HG03457 (cell line): ENCODE data around the gene MKX.

Experiments used
- ATAC-seq: cut with Tn5 transposase; IDR thresholded peaks from one replicate; pipeline ENCODE4 v1.9.1; 2021; ENCODE audit warnings: moderate number of reproducible peaks; ENCODE audit not compliant: unreplicated experiment

The MKX gene

DNA sequence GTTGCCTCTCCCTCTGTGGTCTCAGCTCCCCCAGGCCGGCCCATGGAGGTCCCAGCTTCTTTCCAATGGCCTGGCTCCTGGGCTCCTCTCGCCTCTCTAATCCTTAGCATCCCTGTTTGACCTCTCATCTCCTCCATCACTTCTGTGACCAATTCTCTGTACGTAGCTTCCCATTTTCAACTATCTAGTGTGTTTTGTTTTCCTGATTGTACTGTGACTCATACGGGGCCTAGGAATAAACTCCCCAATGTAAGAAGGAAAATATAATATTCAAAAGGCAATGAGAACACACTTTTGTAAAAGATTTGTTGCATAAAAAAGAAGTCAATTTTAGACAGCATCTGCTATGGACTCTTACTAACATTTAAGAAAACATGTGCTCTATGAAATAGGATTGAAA, 90.3 kb downstream of the MKX start:
- no peak for ATAC-seq

- ATAC-seq = no peak
Observed at GRCh38 chr10:27654284-27654683, 91.3 kb downstream of the MKX start.

DNA sequence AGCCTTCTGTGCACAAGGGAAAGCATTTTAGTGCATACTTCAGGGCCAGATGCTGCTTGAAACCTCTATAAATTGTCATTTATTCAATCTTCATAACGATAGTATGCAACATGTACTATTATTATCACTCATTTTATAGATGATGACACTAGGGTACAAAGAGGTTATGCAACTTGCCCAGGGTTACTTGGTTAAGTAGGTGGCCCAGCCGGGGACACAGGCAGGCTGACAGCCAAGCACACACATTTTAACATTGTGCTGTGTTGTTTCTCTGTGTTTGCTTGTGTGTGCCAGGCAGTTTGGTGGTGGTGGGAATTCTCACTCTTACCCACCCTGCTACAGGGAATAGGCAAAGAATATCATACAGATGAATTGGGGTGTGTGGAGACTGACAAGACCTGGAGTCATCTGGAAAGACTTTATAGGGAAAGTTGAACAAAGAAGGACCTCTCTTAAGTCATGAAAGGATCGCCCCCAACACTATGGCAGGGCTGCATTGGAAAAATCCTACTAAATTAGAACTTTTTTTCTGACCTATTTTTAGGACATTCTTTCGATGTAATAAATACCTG, 98.9 kb downstream of the MKX start:
- no peak for ATAC-seq

DNA sequence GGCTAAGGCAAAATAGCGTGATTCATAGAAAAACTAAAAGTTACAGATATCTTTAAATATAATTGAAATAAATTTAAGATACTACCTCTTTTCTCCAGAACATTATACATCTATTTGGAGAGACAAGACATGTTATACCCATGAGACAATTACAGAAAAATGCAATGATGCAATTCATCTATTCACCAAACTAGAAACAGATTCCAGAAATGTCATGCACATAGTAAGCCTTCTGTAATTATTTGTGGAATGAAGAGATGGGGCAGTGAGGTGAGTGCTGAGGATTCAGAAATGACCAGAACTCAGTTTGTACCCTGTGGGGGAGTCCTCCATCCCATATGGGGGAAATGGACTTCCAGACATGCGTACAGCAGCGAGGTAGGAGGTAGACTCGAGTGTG, 99.4 kb downstream of the MKX start:
- no peak for ATAC-seq

DNA sequence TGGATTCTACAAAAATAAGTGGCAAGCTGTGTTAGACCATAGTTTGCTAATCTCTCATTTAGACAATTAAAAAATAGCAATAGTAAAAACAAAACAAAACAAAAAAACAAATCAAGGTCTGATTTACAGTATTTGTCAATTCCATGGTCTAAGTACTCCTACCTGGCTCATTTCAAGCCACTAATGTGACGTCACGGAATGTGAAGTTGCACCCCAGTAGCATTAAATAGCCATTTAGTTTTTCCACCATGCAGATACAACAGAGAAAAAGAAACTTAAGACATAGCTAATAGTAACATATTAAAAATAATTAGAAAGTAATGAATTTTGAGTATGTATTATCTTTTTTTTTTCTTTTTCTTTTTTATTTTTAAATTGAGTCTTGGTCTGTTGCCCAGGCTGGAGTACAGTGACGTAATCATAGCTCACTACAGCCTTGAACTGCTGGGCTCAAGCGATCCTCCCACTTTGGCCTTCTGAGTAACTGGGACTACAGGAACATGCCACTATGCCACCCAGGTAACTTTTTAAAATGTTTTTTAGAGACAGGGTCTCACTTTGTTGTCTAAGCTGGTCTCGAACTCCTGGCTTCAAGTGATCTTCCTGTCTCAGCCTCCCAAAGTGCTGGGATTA, 101.2 kb downstream of the MKX start:
- no peak for ATAC-seq

DNA sequence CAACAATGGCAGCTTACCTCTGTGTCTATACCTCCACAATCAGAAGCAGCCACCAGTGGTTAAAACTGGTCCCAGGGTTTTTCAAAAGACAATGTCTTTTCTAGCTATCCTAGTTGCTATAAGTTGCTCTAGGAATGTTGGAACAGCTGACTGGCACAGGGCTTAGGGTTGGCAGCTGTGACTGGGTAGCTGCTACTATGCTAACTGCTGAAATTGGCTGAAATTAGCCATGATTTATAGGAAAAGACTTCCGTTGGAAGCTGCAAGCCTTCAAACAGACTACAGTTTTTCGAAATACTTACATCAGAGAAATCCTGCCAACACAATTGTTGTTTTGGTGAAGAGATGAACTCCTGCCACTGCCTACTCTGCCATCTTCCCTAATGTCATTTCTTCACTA, 102.3 kb downstream of the MKX start:
- no peak for ATAC-seq

- no peak for ATAC-seq
Observed at GRCh38 chr10:27642023-27642589, 103.5 kb downstream of the MKX start.

- no peak for ATAC-seq
Observed at GRCh38 chr10:27638071-27638750, 107.4 kb downstream of the MKX start.

- no peak for ATAC-seq
Observed at GRCh38 chr10:27637601-27638000, 108.0 kb downstream of the MKX start.

GRCh38 chr10:27636816-27637215, 108.8 kb downstream of the MKX start:
- ATAC-seq = no peak

- ATAC-seq = no peak
Observed at GRCh38 chr10:27635699-27636270, 109.8 kb downstream of the MKX start.

DNA sequence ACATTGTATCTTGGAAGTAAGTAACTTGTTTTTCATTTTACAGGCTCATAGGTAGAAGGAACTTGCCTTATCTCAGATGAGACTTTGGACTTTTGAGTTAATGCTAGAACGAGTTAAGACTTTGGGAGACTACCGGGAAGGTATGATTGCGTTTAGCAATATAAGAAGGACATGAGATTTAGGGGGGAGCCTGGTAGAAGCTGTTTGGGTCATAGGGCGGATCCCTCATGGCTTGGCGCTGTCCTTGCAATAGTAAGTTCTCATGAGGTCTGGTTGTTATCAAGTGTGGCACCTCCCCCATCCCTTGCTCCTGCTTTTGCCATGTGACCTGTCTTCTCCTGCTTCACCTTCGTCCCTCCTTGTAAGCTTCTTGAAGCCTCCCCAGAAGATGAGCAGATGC, 110.3 kb downstream of the MKX start:
- no peak for ATAC-seq

GRCh38 chr10:27628621-27629020, 117.0 kb downstream of the MKX start:
- ATAC-seq = no peak

DNA sequence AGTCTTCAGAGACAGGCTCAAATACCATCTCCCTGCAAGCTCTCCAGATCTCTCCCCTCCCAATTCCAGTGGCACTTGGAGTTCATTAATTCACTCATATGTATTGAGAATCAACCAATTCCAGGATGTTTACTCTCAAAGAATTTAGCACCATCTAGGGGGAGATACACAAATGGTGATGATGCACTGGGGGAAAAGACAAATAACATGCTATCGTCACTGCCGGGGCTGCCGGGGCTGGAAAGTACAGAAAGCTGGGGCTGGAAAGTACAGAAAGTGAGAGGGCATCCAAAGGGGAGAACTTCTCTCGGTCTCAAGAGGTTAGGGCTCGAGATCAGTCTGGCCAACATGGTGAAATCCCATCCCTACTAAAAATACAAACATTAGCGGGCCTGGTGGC, 118.7 kb downstream of the MKX start:
- ATAC-seq = no peak

DNA sequence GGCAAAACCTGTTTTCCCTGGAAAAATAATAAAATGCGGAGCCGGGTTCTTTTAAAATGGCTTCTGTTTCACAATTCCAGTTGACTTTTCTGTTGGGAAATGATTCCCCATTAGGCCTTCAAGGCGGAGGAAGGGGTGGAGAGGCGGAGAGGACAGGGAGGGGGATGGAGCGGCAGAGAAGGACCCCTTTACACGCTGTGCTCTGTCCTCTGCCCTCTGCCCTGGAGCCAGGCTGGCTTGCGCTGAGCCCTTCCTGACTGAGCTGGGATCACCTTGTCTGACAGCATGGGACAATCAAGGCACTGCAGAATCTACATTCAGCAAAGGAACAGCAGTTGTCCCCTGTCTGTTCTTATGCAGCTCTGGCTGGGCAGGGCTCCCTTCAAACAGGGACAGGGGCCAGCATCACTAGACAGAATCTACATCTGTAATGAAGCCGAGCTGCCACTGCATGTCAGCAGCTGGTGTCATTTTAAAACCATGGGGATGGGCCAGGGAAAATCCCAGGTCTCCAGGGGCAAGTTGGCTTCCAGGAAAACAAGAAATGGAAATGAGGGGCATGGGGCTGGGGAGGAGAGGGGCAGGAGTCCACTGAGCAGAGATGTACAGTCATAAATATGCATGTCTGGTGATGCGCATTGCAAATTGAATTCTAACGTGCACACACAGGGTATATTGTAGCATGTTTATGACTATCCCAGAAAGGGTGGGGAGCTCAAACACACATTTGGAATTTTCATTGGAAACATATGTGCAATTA, 120.0 kb downstream of the MKX start:
- ATAC-seq = no peak

GRCh38 chr10:27624941-27625340, 120.7 kb downstream of the MKX start:
- no peak for ATAC-seq
